Measurements from ENCODE around the gene CCM2L. TPM values are rescaled to one million over a fixed set of nuclear protein-coding genes. Genes with fewer than 3 reads are reported as not detected.

CCM2L gene
- total and polyA plus RNA-seq, 2 of the 8 experiments (the other 6 are each of a cell fraction or from before 2014, with no cell fraction given) = 5.5 to 15.8 TPM

GRCh38 chr20:32053648-32054047 is 43.4 kb downstream of the CCM2L start (continued):
- no peak for TF ChIP-seq BACH1 (IDR thresholded peaks at IDR 0.05; ENCODE audit: low read length)
- no peak for TF ChIP-seq EP300 (IDR thresholded peaks at IDR 0.05; ENCODE audit: borderline replicate concordance in 1 of 2, low read depth in 2 of 2, low read length in 2 of 2)
- no peak for TF ChIP-seq GTF2F1 (IDR thresholded peaks at IDR 0.05; ENCODE audit: borderline replicate concordance, low read depth, low read length)
- TF ChIP-seq ATF3 (IDR thresholded peaks at IDR 0.05; ENCODE audit: insufficient read depth, low read depth, low read length) = no peak
- no peak for TF ChIP-seq SAP30 (IDR thresholded peaks at IDR 0.05; ENCODE audit: insufficient read depth, insufficient replicate concordance, low read length)
- TF ChIP-seq POLR2AphosphoS5 (IDR thresholded peaks at IDR 0.05; ENCODE audit: low read depth, low read length) = no peak
- no peak for TF ChIP-seq SIRT6 (IDR thresholded peaks at IDR 0.05; ENCODE audit: low read length)
- no peak for TF ChIP-seq YY1 (IDR thresholded peaks at IDR 0.05; ENCODE audit: low read depth, low read length)
